GM23248 (cell line): ENCODE data around the gene SH3D21. TPM values are rescaled to one million over a fixed set of nuclear protein-coding genes. Genes with fewer than 3 reads are reported as not detected.

Experiments
- DNase-seq: peaks from one replicate; pipeline ENCODE4 v3.0.0-alpha.2; 2015
- H2AFZ ChIP-seq: fragments of 200-600 bp; sonication (generic); 2 replicates; pipeline ENCODE4 v1.6.1; 2016; ENCODE audit warnings: antibody characterized with exemption
- H3F3A ChIP-seq: fragments of 200-600 bp; sonication (generic); 2 replicates; pipeline ENCODE4 v1.6.1; 2016; ENCODE audit warnings: mild to moderate bottlenecking, antibody characterized with exemption, mixed run types; ENCODE audit not compliant: insufficient read depth
- H3K27ac ChIP-seq: fragments of 200-600 bp; sonication (generic); 2 replicates; pipeline ENCODE4 v1.5.1; 2016; ENCODE audit warnings: mild to moderate bottlenecking
- H3K27me3 ChIP-seq: fragments of 200-600 bp; sonication (generic); replicated peaks from 2 replicates; pipeline ENCODE4 v1.6.1; 2016; ENCODE audit warnings: mild to moderate bottlenecking; ENCODE audit not compliant: insufficient read depth
- H3K36me3 ChIP-seq: fragments of 200-600 bp; sonication (generic); 2 replicates; pipeline ENCODE4 v1.6.1; 2016; ENCODE audit warnings: low read depth, mild to moderate bottlenecking
- H3K4me1 ChIP-seq: fragments of 200-600 bp; sonication (generic); 2 replicates; pipeline ENCODE4 v1.6.1; 2016; ENCODE audit warnings: mild to moderate bottlenecking; ENCODE audit not compliant: insufficient read depth
- H3K4me2 ChIP-seq: fragments of 200-600 bp; sonication (generic); one replicate; pipeline ENCODE4 v1.6.1; 2016; ENCODE audit warnings: mild to moderate bottlenecking; ENCODE audit not compliant: unreplicated experiment
- H3K4me3 ChIP-seq: fragments of 200-600 bp; sonication (generic); 2 replicates; pipeline ENCODE4 v1.5.1; 2016; ENCODE audit warnings: mild to moderate bottlenecking
- H3K79me2 ChIP-seq: fragments of 200-600 bp; sonication (generic); 2 replicates; pipeline ENCODE4 v1.6.1; 2016; ENCODE audit warnings: mild to moderate bottlenecking; ENCODE audit not compliant: insufficient read depth
- H3K9ac ChIP-seq: fragments of 200-600 bp; sonication (generic); 2 replicates; pipeline ENCODE4 v1.6.1; 2016; ENCODE audit warnings: mild to moderate bottlenecking
- H3K9me2 ChIP-seq: fragments of 200-600 bp; sonication (generic); 2 replicates; pipeline ENCODE4 v1.6.1; 2016; ENCODE audit warnings: mixed run types, mild to moderate bottlenecking, moderate library complexity; ENCODE audit not compliant: insufficient read depth
- H3K9me3 ChIP-seq: fragments of 200-600 bp; sonication (generic); one replicate; pipeline ENCODE4 v1.6.1; 2017; ENCODE audit warnings: low read depth
- H4K20me1 ChIP-seq: fragments of 200-600 bp; sonication (generic); 2 replicates; pipeline ENCODE4 v1.6.0; 2016; ENCODE audit not compliant: insufficient read depth
- EZH2 ChIP-seq: fragments of 200-600 bp; sonication (generic); IDR thresholded peaks from 2 replicates; pipeline ENCODE4 v1.6.1; 2018; ENCODE audit warnings: antibody characterized with exemption, mild to moderate bottlenecking; ENCODE audit not compliant: insufficient read depth, poor library complexity, severe bottlenecking
- EZH2phosphoT487 ChIP-seq: fragments of 200-600 bp; sonication (generic); IDR thresholded peaks from 2 replicates; pipeline ENCODE4 v1.6.1; 2018; ENCODE audit warnings: antibody characterized with exemption, moderate library complexity, mild to moderate bottlenecking, low read depth; ENCODE audit not compliant: insufficient read depth
- WGBS, 2 experiments: methylation state at CpG; one replicate each; pipeline ENCODE4 v1.1.6; 2015 to 2017; ENCODE audit warnings: low lambda C conversion rate in 2 of 2, low coverage in 1 of 2; ENCODE audit errors: missing lambda C conversion rate in 2 of 2; 5-methylcytosine and 5-hydroxymethylcytosine counted together
- in situ Hi-C: fragments of 300-500 bp; cut with MboI; formaldehyde crosslinking; loops from 2 replicates; pipeline ENCODE4 v1.15.0; 2020
- polyA plus RNA-seq: library from polyadenylated mRNA; unstranded; fragments of >200 nt; fragmentation: Nextera tagmentation; extraction: Ambion mirVana; gene quantifications from 2 replicates; pipeline ENCODE4 v1.2.1, GENCODE V29; 2016
- total RNA-seq: library from RNA; depleted of rRNA; stranded (reverse); fragments of >200 nt; shearing (Covaris generic); gene quantifications from 2 replicates; pipeline ENCODE4 v1.2.3, GENCODE V29; 2014

SH3D21 gene
- total and polyA plus RNA-seq, 2 experiments from 2014 or later, result 1.8 to 5.6 TPM

DNA sequence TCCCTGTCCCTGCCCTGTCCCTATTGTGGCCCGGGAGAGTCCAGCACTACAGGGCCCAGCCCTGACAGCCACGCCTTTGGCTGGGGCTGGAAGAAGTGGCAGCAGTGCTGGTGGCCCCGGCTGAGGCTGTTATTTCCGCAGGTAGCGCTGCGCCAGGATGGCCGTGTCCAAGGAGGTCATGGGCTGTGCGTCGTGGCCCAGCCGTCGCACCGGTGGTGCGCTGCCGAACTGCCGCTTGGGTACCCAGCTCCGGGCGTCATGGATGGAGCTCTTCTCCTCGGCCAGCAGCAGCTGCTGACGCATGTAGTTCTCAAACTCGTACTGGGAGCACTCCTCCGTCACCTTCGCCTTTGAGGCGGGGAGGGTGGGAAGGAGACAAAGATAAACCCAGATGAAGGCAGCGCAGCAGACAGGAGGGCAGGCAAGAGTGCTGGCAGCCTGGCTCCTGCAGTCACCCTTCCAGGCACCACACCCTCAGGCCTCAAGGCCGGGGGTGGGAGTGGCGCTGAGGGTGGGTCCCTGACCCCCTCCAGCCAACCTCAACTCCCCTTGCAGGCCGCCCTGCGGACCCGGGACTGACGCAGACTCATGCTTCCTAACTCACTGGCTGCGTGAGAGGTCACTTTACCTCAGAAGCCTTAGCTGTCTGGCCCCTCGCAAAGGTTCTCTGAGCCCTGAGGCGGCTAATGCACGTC is 35.6 kb downstream of the SH3D21 start:
- 79 to 80% methylated on average over 29 to 34 of the region's 34 CpGs for WGBS, 2 experiments

DNA sequence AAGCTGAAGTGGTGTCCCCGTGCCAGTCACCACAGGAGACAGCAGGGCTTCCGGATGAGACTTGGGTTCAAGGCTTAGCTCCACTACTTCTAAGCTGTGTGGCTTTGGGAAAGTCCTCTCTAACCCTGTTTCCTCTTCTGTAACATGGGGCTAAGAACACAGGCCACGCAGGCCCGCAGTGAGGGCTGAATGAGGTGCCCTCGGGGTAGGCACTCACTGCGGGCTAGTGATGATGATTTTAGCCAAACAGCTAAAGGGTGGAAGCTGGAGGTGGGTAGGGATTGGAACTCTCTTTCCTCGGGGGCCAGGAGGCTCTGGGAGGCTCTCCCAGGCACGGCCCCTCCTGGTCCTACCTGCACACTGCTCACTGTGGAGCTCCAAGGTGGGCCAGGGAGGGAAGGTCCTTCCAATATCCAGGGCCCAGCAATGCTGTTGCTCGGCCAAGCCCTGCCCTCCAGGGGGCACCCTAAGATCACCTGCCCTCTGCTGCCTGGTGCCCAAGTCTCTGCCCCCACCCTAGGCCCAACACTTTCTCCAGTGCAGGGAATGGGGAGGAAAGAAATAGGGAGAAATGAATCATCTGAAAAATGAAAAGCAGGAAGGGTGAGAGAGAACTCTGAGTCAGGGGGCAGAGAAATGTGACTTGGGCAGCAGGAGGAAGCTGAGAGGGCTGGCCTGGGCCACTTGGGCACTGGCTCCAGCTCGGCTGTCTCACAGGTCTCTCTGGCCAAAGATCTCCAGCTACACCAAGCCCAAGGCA is 36.4 kb downstream of the SH3D21 start:
- Histone ChIP-seq H3F3A (peaks cover 7% of the 10 kb centered on the region), H2AFZ (no peak overlapping the region), H3K27ac (peak overlapping the region; percentile 85), H3K4me2 (no peak overlapping the region), H3K36me3 (peaks cover 3% of the 10 kb centered on the region; the same call in 1 of the 2 replicates), H3K9me3 (no peaks in the 10 kb centered on the region), H3K79me2 (no peaks in the 10 kb centered on the region), H3K9ac (peak overlapping the region; percentile 68), H3K4me3 (no peak overlapping the region), H3K4me1 (peaks cover 12% of the 10 kb centered on the region), H4K20me1 (no peaks in the 10 kb centered on the region), H3K27me3 (no peaks in the 10 kb centered on the region), H3K9me2 (no peaks in the 10 kb centered on the region)
- WGBS, 2 experiments, result 73 to 74% methylated on average over 10 of the region's 10 CpGs
- TF ChIP-seq EZH2 (no peak), EZH2phosphoT487 (no peak)
- in situ Hi-C loops, result no loop called here
- peak; percentile 87 for DNase-seq

More for the DNA sequence above, 35.6 kb downstream of the SH3D21 start:
- DNase-seq, result no peak
- Histone ChIP-seq H3K4me1 (peaks cover 12% of the 10 kb centered on the region), H3K27me3 (no peaks in the 10 kb centered on the region), H3K9ac (no peak overlapping the region), H3K36me3 (no peaks in the 10 kb centered on the region; the same call in 1 of the 2 replicates), H4K20me1 (no peaks in the 10 kb centered on the region), H3K27ac (no peak overlapping the region), H3K4me2 (no peak overlapping the region), H3K9me3 (no peaks in the 10 kb centered on the region), H3K9me2 (no peaks in the 10 kb centered on the region), H3K79me2 (no peaks in the 10 kb centered on the region), H3F3A (peaks cover 7% of the 10 kb centered on the region), H2AFZ (no peak overlapping the region), H3K4me3 (no peak overlapping the region)
- in situ Hi-C loops, result no loop called here
- no peak for TF ChIP-seq EZH2phosphoT487

DNA sequence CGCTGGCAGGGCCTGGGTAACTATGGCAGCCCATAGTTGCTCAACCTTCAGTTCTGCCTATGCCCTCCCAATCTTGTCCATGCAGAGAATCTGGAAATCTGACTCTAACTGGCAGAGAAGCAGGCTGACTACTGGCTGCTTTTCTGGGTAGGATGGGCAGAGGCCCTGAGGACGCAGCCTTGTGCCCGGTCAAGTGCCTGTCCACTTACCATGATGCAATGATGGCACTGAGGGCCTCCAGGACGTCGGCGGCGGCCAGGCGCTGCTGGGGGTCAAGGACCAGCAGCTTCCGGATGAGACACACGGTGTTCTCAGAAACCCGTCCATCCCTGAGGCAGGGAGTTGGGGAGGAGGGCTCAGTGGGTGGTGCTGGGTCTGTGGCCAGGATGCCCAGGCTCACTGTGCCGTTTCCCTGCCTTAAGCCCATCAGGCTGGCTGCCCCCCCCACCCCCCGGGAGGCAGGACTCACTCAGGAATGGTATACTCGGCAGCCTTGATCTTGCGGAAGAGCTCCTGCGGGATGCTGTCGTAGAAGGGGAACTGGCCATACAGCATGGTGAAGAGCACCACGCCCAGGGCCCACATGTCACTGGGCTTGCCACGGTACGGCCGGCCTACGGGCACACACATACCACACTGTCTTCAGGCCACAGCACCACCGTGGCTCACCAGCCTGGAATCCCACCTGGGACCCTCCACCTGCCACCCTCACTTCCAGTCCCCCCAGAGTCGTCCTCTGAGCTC is 37.7 kb downstream of the SH3D21 start:
- Histone ChIP-seq H3K4me1 (peaks cover 12% of the 10 kb centered on the region), H3K36me3 (peaks cover 11% of the 10 kb centered on the region; the same call in 1 of the 2 replicates), H3K4me3 (no peak overlapping the region), H2AFZ (no peak overlapping the region), H3K9ac (peak overlapping the region; percentile 68), H3K9me2 (no peaks in the 10 kb centered on the region), H3K27me3 (no peaks in the 10 kb centered on the region), H3K4me2 (no peak overlapping the region), H3K9me3 (no peaks in the 10 kb centered on the region), H4K20me1 (no peaks in the 10 kb centered on the region), H3F3A (peaks cover 9% of the 10 kb centered on the region), H3K27ac (peak overlapping the region; percentile 85), H3K79me2 (peaks cover 2% of the 10 kb centered on the region; the same call in 1 of the 2 replicates)
- WGBS, 2 experiments, result 94 to 95% methylated on average over 23 to 24 of the region's 24 CpGs
- in situ Hi-C loops, result no loop called here
- no peak for TF ChIP-seq EZH2
- TF ChIP-seq EZH2phosphoT487, result no peak
- DNase-seq, result peak; percentile 19

DNA sequence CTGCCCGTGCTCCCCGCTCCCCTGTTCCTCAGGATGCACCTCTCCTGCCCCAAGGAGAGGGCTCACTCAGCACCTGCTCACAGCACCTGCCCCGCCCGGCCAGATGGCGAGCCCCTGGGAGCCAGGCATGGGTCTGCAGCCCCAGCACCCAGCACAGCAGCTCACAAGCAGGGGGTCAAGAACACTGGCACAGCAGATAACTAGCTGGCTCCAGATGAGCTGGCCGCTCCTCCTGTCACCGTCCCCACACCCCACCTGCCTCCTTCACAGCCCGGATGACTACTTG is 38.2 kb downstream of the SH3D21 start:
- 90 to 95% methylated on average over 8 of the region's 8 CpGs for WGBS, 2 experiments
- H3K27ac ChIP-seq, result peak overlapping the region; percentile 85; the same call in 1 of the 2 replicates

More for the DNA sequence above, 38.2 kb downstream of the SH3D21 start:
- Histone ChIP-seq H3F3A (peaks cover 14% of the 10 kb centered on the region), H3K4me3 (no peak overlapping the region), H3K79me2 (peaks cover 7% of the 10 kb centered on the region; the same call in 1 of the 2 replicates), H3K4me2 (no peak overlapping the region), H3K9ac (no peak overlapping the region), H3K9me3 (no peaks in the 10 kb centered on the region), H3K36me3 (peaks cover 11% of the 10 kb centered on the region; the same call in 1 of the 2 replicates), H3K27me3 (no peaks in the 10 kb centered on the region), H3K9me2 (no peaks in the 10 kb centered on the region), H4K20me1 (no peaks in the 10 kb centered on the region), H2AFZ (no peak overlapping the region), H3K4me1 (peaks cover 15% of the 10 kb centered on the region)
- no peak for TF ChIP-seq EZH2phosphoT487
- TF ChIP-seq EZH2, result no peak
- in situ Hi-C loops, result no loop called here
- DNase-seq, result no peak
